Tibial nerve (tissue), 3 donors: ENCODE measurements around the gene KRT3.

Source experiments
- POLR2A ChIP-seq, 2 donors: fragments of 450-650 bp; IDR thresholded peaks; one replicate each; pipeline ENCODE4 v1.6.1; 2017; ENCODE audit warnings: antibody characterized with exemption in 2 of 2, mild to moderate bottlenecking in 2 of 2, moderate library complexity in 2 of 2
- TF ChIP-seq, protein P1 (sequence below), 5 experiments: fragments of 200-600 bp in 3 of 5; fragments of 450-650 bp in 2 of 5; sonication (generic) in 3 of 5; IDR thresholded peaks; one replicate each; pipeline ENCODE4 v1.5.1; 2016 to 2019; ENCODE audit warnings: antibody characterized with exemption in 5 of 5, mild to moderate bottlenecking in 3 of 5, moderate library complexity in 2 of 5

DNA sequence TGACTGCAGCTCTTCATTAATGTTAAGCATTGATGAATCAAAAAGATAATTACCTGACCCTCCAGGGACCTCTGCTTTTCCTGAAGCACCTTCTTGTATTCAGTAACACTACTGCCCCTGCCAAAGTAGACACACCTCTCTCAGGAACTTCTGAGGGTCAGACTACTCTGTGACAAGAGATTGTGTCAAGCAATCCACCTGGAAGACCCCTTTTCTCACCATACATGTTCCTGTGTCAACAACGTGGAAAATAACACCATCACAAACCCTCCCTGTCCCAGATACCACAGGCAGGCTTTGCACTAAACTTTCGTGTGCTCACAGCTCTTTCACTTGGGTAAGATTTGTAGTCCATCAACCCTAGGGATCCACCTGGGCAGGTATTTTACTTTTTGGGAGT, 31.9 kb downstream of the KRT3 start:
- TF ChIP-seq, protein P1, sequence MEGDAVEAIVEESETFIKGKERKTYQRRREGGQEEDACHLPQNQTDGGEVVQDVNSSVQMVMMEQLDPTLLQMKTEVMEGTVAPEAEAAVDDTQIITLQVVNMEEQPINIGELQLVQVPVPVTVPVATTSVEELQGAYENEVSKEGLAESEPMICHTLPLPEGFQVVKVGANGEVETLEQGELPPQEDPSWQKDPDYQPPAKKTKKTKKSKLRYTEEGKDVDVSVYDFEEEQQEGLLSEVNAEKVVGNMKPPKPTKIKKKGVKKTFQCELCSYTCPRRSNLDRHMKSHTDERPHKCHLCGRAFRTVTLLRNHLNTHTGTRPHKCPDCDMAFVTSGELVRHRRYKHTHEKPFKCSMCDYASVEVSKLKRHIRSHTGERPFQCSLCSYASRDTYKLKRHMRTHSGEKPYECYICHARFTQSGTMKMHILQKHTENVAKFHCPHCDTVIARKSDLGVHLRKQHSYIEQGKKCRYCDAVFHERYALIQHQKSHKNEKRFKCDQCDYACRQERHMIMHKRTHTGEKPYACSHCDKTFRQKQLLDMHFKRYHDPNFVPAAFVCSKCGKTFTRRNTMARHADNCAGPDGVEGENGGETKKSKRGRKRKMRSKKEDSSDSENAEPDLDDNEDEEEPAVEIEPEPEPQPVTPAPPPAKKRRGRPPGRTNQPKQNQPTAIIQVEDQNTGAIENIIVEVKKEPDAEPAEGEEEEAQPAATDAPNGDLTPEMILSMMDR (IDR thresholded peaks at IDR 0.05): no peak
- no peak for TF ChIP-seq POLR2A (IDR thresholded peaks at IDR 0.05)
